ENCODE measurements around the gene EGFR.

EGFR gene

GRCh38 chr7:55108401-55108800, 89.6 kb downstream of the EGFR start:
- no peak for DNase-seq

GRCh38 chr7:55108818-55109217, 90.0 kb downstream of the EGFR start:
- no peak for DNase-seq

GRCh38 chr7:55109404-55110167, 90.8 kb downstream of the EGFR start:
- no peak for DNase-seq

- no peak for DNase-seq
These were observed 91.6 kb downstream of the EGFR start for GRCh38 chr7:55110282-55110992.

- DNase-seq = no peak
These were observed 92.2 kb downstream of the EGFR start for GRCh38 chr7:55110993-55111361.

GRCh38 chr7:55112056-55112455, 93.2 kb downstream of the EGFR start:
- DNase-seq = no peak

- DNase-seq = no peak
These were observed 95.1 kb downstream of the EGFR start for GRCh38 chr7:55113760-55114540.

GRCh38 chr7:55117286-55117685, 98.5 kb downstream of the EGFR start:
- no peak for DNase-seq

- DNase-seq = no peak
These were observed 99.6 kb downstream of the EGFR start for GRCh38 chr7:55118426-55118825.

GRCh38 chr7:55119571-55119970, 100.8 kb downstream of the EGFR start:
- DNase-seq = no peak

- no peak for DNase-seq
These were observed 101.3 kb downstream of the EGFR start for GRCh38 chr7:55120074-55120473.

GRCh38 chr7:55120501-55121198, 101.8 kb downstream of the EGFR start:
- DNase-seq = no peak

GRCh38 chr7:55121249-55121648, 102.4 kb downstream of the EGFR start:
- no peak for DNase-seq

GRCh38 chr7:55122263-55122662, 103.4 kb downstream of the EGFR start:
- no peak for DNase-seq

GRCh38 chr7:55124989-55125875, 106.4 kb downstream of the EGFR start:
- no peak for DNase-seq

GRCh38 chr7:55127135-55127551, 108.3 kb downstream of the EGFR start:
- no peak for DNase-seq

- DNase-seq = no peak
These were observed 108.8 kb downstream of the EGFR start for GRCh38 chr7:55127622-55128081.

GRCh38 chr7:55128693-55129394, 110.0 kb downstream of the EGFR start:
- no peak for DNase-seq

GRCh38 chr7:55129541-55130394, 111.0 kb downstream of the EGFR start:
- DNase-seq = no peak

Data from activated CD4-positive, alpha-beta T cell treated with anti-CD3 and anti-CD28 coated beads, Interleukin-2, amount 50 U/mL, for 48 hours (primary cell).